ENCODE data around the gene ZNF683.
"Not testable (repeated sequence)": the region's sequence is repeated elsewhere in the genome, so short reads cannot be mapped to it uniquely, and the experiment has no call there.

The ZNF683 gene

GRCh38 chr1:26335774-26336476 is 36.6 kb downstream of the ZNF683 start:
- DNase-seq: no peak

- DNase-seq: not testable (repeated sequence)
These were observed 39.2 kb downstream of the ZNF683 start for GRCh38 chr1:26333312-26333711.

GRCh38 chr1:26330276-26330675 is 42.3 kb downstream of the ZNF683 start:
- DNase-seq: no peak

- not testable (repeated sequence) for DNase-seq
These were observed 43.2 kb downstream of the ZNF683 start for GRCh38 chr1:26329380-26329779.

GRCh38 chr1:26328597-26328996 is 44.0 kb downstream of the ZNF683 start:
- DNase-seq: no peak

- DNase-seq: no peak
These were observed 44.6 kb downstream of the ZNF683 start for GRCh38 chr1:26327956-26328362.

GRCh38 chr1:26324550-26324949 is 48.0 kb downstream of the ZNF683 start:
- DNase-seq: no peak

GRCh38 chr1:26323382-26323781 is 49.2 kb downstream of the ZNF683 start:
- no peak for DNase-seq

GRCh38 chr1:26322042-26322331 is 50.6 kb downstream of the ZNF683 start:
- DNase-seq: no peak

GRCh38 chr1:26321315-26322041 is 51.1 kb downstream of the ZNF683 start:
- DNase-seq: peak; percentile 18 to 22

- no peak for DNase-seq
These were observed 51.7 kb downstream of the ZNF683 start for GRCh38 chr1:26320896-26321295.

- DNase-seq: no peak
These were observed 54.0 kb downstream of the ZNF683 start for GRCh38 chr1:26318338-26319064.

GRCh38 chr1:26317612-26318337 is 54.8 kb downstream of the ZNF683 start, which contains the start of gene CD52:
Gene CD52 (plus strand): TSS chr1:26317958. CDS start chr1:26318018, 60 bp downstream.
- no peak for DNase-seq

- no peak for DNase-seq
These were observed 55.4 kb downstream of the ZNF683 start for GRCh38 chr1:26317146-26317545.

- DNase-seq: no peak
These were observed 56.4 kb downstream of the ZNF683 start for GRCh38 chr1:26315874-26316850.

- no peak for DNase-seq
These were observed 58.0 kb downstream of the ZNF683 start for GRCh38 chr1:26314501-26314900.
